NT2/D1 (cell line): Measurements from ENCODE around the gene ALOX12B.

Experiments used
- DNase-seq: peaks from one replicate; pipeline ENCODE4 v3.0.0-alpha.2; 2011; ENCODE audit warnings: low read depth, low spot score
- H3K27me3 ChIP-seq: 2 replicates; pipeline ENCODE4 v1.6.0; 2011; ENCODE audit warnings: mild to moderate bottlenecking; ENCODE audit not compliant: insufficient read length, insufficient read depth
- H3K36me3 ChIP-seq: 2 replicates; pipeline ENCODE4 v1.6.1; 2011; ENCODE audit warnings: mild to moderate bottlenecking, low read length, mixed read lengths; ENCODE audit not compliant: insufficient read depth, insufficient read length
- H3K4me1 ChIP-seq: 2 replicates; pipeline ENCODE4 v1.5.1; 2011; ENCODE audit not compliant: insufficient read depth, insufficient read length
- H3K4me3 ChIP-seq: 2 replicates; pipeline ENCODE4 v1.5.1; 2011; ENCODE audit warnings: low read depth; ENCODE audit not compliant: insufficient read length
- H3K9ac ChIP-seq: 2 replicates; pipeline ENCODE4 v1.6.0; 2011; ENCODE audit warnings: low read depth; ENCODE audit not compliant: insufficient read length
- H3K9me3 ChIP-seq: 2 replicates; pipeline ENCODE4 v1.5.1; 2011; ENCODE audit warnings: mild to moderate bottlenecking, low read length; ENCODE audit not compliant: insufficient read depth
- SUZ12 ChIP-seq: IDR thresholded peaks from 2 replicates; pipeline ENCODE4 v1.6.1; 2011; ENCODE audit not compliant: insufficient read length, insufficient read depth; ENCODE audit errors: extremely low read depth
- YY1 ChIP-seq: IDR thresholded peaks from 2 replicates; pipeline ENCODE4 v1.6.1; 2011; ENCODE audit not compliant: insufficient read length, insufficient read depth
- ZNF274 ChIP-seq: IDR thresholded peaks from 2 replicates; pipeline ENCODE4 v1.6.1; 2011; ENCODE audit warnings: mild to moderate bottlenecking, low read depth, low read length

The ALOX12B gene

DNA sequence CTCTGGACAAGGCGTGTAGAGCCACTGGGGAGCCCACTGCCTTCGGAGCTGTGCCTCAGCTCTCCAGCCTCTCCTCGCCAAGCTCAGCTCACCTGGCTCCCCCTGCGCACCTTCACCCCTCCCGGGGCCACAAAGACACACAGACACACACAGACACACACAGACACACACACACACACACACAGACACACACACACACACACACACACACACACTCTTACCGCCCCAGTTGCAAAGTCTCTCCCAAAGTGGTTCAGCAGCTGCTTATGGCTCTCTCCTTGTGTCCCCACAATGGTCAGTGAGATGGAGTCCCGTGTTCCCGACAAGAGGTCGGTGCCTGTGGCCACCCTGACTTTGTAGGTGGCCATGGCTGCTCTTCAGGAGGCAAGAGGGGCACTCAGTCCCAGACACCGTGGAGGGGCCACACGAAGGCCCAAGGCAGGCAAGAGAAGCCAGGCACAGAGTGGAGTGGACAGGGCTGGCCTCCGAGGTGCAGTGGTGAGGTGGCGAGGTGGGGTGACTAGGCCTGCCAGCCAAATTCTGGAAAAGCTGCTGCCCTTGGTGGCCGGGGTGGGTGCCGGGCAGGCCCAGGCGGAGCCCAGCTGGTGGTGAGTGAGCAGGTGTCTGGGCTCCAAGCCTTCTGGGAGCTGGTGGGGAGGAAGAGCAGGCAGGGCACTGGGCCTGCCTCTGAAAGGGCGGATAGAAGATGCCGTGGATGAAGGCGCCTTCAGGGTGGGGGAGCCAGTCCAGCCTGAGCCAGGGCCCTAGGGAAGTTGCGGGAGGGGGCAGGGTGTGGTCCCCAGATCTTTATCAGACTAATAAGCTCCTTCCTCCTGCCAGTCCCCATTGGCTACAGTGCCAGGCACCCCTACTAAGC lies at the start of gene ALOX12B:
TSS of gene ALOX12B (minus strand) at position 642 of the 877 bp plus-strand sequence. CDS start at position 368, 274 bp downstream.
- Histone ChIP-seq H3K9me3 (no peaks in the 10 kb centered on the region), H3K4me3 (no peak within 1 kb of the TSS), H3K9ac (no peak within 1 kb of the TSS), H3K27me3 (no peaks in the 10 kb centered on the region), H3K4me1 (no peaks in the 10 kb centered on the region), H3K36me3 (no peaks in the 10 kb centered on the region)
- TF ChIP-seq YY1 (no peak), SUZ12 (no peak), ZNF274 (no peak)
- DNase-seq, result no peak

DNA sequence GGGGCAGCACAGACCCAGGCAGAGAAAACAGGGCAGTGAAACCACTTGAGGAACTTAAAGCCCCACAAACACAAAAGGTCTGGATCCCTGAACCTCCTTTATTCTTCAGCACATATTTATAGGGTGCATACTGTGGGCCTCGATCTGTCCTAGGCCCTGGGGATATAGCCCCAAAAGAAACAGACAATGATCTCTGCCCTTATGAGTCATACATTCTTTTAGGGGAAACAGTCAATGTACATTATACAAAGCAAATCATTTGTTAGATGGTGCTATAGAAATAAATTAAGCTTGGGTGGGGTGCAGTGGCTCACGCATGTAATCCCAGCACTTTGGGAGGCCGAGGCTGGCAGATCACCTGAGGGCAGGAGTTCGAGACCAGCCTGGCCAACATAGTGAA lies 46.4 kb upstream of the ALOX12B start:
- Histone ChIP-seq H3K4me1 (peaks cover 4% of the 10 kb centered on the region), H3K27me3 (peaks cover 19% of the 10 kb centered on the region), H3K9ac (peak overlapping the region; percentile 32), H3K9me3 (no peaks in the 10 kb centered on the region), H3K4me3 (no peak overlapping the region), H3K36me3 (no peaks in the 10 kb centered on the region)
- DNase-seq, result no peak
- TF ChIP-seq ZNF274, result no peak
- TF ChIP-seq SUZ12, result no peak
- no peak for TF ChIP-seq YY1

- H3K9ac ChIP-seq, result peak overlapping the region; percentile 23
- peaks cover 4% of the 10 kb centered on the region for H3K4me1 ChIP-seq
- DNase-seq, result no peak
- no peak overlapping the region for H3K4me3 ChIP-seq
- peaks cover 24% of the 10 kb centered on the region for H3K27me3 ChIP-seq
- TF ChIP-seq YY1 (no peak), ZNF274 (no peak)
- H3K9me3 ChIP-seq, result no peaks in the 10 kb centered on the region
- no peaks in the 10 kb centered on the region for H3K36me3 ChIP-seq
These were observed 45.9 kb upstream of the ALOX12B start for GRCh38 chr17:8133399-8133798.

- TF ChIP-seq YY1, result no peak
- no peak for TF ChIP-seq SUZ12
- no peak for TF ChIP-seq ZNF274
- Histone ChIP-seq H3K4me3 (no peak overlapping the region), H3K36me3 (no peaks in the 10 kb centered on the region), H3K27me3 (peaks cover 32% of the 10 kb centered on the region), H3K9ac (no peak overlapping the region), H3K4me1 (peaks cover 4% of the 10 kb centered on the region), H3K9me3 (no peaks in the 10 kb centered on the region)
- DNase-seq, result no peak
These were observed 44.4 kb upstream of the ALOX12B start for GRCh38 chr17:8131844-8132441.

DNA sequence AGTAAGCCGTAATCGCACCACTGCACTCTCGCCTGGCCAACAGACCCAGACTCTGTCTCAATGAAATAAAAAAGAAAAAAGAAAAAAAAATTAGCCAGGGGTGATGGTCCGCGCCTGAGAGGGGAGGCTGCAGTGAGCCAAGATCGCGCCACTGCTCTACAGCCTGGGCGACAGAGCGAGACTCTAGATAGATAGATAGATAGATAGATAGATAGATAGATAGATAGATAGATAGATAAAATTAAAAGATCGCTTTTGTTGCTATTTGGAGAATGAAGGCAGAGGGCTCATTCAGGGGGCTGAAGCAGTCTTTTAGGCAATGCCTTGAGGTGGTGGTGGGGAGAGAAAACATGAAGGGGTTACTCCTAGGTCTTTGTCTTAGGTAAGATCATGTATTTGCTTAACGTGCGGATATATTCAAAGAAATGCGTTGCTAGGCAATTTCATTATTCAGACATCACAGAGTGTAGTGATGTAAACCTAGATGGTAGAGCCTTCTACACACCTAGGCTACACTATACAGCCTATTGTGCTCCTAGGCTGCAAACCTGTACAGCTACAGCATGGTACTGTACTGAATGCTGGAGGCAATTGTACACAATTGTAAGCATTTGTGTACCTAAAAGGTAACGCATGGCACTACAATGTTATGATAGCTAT lies 40.7 kb upstream of the ALOX12B start:
- Histone ChIP-seq H3K36me3 (no peaks in the 10 kb centered on the region), H3K4me3 (no peak overlapping the region), H3K9ac (no peak overlapping the region), H3K9me3 (no peaks in the 10 kb centered on the region), H3K27me3 (peaks cover 59% of the 10 kb centered on the region), H3K4me1 (peaks cover 5% of the 10 kb centered on the region)
- no peak for DNase-seq
- TF ChIP-seq SUZ12, result no peak
- TF ChIP-seq ZNF274, result no peak
- TF ChIP-seq YY1, result no peak

DNA sequence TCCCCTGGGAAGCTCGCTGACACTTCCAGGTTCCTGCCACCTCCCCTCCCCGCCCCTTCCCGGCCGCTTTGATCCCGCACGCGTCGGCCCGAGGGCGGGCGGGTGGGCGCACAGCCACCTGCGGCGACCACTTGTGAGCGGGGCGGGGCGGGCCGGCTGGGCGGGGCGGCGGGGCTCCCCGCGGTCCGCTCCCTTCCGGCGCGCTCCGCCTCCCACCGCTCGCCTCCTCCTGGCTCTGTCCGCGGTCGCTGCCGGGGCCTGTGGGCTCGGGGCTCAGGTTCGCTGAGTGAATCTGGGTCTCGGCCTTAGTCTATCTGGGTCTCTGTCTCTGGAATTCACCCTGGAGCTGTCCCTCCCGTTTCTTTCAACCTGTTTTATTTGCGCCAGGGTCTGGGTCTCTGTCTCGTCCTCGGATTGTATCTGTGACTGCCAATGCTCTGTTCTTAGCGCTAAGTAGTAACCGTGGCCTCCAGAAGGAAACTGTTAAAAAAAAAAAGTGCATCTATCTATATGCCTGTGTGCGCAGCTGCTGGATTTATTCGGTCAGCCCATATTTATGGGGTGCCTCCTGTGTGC lies 39.1 kb upstream of the ALOX12B start:
- Histone ChIP-seq H3K36me3 (no peaks in the 10 kb centered on the region), H3K27me3 (peaks cover 74% of the 10 kb centered on the region), H3K4me1 (peaks cover 2% of the 10 kb centered on the region), H3K4me3 (peak overlapping the region; percentile 34), H3K9me3 (no peaks in the 10 kb centered on the region), H3K9ac (no peak overlapping the region)
- no peak for DNase-seq
- no peak for TF ChIP-seq YY1
- TF ChIP-seq SUZ12, result no peak

DNA sequence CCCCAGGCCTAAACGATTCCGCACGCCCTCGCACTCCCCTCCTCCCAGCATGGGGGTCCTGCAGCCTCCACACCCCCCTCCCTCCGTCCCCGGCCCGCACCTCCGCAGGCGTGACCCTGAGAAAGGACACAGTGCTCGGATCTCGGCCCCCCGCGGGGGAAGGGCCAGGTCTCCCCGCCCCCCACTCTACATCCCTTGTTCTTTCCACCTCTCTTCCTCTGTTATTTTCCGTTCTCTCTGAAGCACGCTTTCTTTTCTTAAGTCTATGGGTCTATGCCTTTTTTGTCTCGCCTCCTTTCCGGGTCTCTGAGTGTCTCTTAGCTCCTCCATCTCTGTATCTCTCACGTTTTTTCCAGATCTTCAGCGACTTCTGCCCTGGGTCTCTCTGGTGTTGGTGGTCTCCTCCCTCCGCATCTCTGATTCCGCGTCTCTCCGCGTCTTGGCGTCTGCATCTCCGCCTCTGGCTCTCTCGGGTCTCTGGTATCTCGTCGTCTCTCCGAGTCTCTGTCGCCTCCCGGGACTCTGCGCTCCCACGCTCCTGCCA lies 38.5 kb upstream of the ALOX12B start:
- TF ChIP-seq YY1 (no peak), SUZ12 (no peak), ZNF274 (no peak)
- no peak for DNase-seq
- peaks cover 2% of the 10 kb centered on the region for H3K4me1 ChIP-seq
- H3K9ac ChIP-seq, result no peak overlapping the region
- H3K4me3 ChIP-seq, result peak overlapping the region; percentile 34
- no peaks in the 10 kb centered on the region for H3K9me3 ChIP-seq
- H3K27me3 ChIP-seq, result peaks cover 74% of the 10 kb centered on the region
- H3K36me3 ChIP-seq, result no peaks in the 10 kb centered on the region
